ENCODE results near the gene RAD54L.
A peak's percentile ranks its signal among the peaks of the same experiment; 100 is the strongest.
"Not testable (repeated sequence)": the region's sequence is repeated elsewhere in the genome, so short reads cannot be mapped to it uniquely, and the experiment has no call there.

The RAD54L gene

DNA sequence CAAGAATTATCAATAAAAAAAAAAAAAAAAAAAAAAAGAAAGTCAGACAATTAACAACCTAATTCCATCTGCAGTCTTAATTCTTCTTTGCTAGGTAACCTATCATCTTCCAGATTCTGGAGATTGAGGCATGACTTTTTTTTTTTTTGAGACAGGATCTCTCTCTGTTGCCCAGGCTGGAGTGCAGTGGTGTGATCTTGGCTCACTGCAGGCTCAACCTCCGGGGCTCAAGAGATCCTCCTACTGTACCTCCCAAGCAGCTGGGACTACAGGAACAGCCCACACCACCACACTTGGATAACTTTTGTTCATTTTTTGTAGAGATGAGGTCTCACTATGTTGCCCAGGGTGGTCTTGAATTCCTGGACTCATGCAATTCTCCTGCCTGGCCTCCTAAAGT lies 4.6 kb upstream of the RAD54L start:
- DNase-seq, result no peak

DNA sequence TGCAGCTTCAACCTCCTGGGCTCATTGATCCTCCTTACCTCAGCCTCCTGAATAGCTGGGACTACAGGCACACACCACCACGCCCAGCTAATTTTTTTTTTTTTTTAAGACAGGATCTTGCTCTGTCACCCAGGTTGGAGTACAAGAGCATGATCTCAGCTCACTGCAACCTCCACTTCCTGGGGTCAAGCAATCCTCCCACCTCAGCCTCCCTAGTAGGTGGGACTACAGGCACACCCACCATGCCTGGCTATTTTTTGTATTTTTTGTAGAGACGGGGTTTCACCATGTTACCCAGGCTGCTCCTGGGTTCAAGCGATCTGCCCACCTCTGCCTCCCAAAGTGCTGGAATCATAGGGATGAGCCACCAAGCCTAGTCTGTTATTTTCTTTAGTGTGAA lies 3.7 kb upstream of the RAD54L start:
- not testable (repeated sequence) for DNase-seq

DNA sequence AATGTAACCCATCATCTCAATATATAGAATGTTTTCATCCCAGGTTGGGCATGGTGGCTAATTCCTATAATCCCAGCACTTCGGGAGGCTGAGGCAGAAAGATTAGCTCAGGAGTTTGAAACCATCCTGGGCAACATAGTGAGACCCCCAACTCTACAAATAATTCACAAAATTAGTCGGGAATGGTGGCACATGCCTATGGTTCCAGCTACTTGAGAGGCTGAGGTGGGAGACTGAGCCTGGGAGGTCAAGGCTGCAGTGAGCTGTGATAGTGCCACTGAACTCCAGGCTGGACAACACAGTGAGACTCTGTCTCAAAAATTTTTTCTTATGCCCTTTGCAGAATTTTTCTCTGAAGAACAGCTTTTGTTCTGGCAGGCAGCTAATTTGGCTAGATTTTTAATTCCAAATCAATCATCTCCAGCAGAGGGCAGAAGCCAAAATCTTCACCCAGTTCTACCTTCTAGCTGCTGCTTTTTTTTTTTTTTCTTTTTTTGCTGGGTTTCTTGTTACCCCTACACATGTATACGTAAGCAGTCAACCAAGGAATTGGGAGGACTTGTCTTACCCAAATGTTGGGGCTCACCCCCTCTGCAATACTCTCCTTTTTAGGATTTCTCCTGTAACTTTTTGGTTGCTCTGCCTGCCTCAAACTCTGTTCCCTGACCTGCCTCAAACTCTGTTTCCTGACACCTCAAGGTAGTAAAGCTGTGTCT lies 2.7 kb upstream of the RAD54L start:
- DNase-seq, result peak; percentile 70

DNA sequence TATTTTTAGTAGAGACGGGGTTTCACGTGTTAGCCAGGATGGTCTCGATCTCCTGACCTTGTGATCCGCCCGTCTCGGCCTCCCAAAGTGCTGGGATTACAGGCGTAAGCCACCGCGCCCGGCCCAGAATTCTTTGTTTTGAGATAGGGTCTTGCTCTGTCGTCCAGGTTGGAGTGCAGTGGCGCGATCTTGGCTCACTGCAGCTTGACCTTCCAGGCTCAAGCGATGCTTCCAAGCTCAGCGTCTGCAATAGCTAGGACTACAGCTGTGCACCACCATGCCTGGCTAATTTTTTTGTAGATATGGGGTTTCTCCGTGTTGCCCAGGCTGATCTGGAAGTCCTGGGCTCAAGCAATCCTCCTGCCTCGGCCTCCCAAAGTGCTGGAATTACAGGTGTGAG lies 1.4 kb upstream of the RAD54L start:
- DNase-seq, result not testable (repeated sequence)

DNA sequence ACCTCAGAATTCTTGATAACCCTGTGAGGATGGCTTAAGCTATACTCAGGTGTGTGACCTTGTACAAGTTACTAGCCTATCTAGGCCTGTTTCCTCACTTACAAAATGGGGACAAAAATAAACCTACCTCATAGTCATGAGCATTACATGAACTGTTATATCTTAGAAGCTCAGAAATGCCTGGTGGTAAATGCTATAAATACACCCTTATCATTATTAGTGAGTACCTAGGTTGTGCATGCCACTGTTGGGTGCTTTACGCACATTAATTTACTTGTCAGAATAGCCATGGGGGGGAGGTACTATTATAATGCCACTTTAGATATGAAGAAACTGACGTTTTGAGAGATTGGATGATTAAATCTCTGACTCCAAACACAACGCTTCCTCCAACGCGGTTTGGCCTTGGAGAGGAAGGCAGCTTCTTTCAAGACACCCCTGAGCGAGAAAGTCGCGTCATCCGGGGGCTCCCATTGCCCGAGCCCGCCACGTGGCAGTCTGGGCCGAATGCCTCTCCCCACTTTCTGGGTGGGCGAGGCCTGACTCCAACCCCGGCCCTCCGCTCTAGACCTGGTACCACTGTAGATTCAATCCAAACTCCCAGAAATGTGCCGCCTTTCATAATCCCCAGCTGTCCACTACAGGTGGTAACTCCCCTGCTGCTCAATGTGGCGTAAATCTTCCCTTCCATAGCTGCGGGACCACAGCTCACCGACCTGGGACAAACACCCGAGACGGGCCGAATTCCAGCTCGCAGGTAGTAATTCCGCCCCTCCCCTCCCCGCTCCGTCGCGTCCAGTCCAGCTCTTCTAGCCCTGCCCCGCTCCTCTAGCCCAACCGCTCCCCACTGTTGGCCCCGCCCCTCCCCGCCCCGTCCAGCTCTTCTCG lies 771 bp upstream of the RAD54L start:
- DNase-seq, result peak; percentile 74

DNA sequence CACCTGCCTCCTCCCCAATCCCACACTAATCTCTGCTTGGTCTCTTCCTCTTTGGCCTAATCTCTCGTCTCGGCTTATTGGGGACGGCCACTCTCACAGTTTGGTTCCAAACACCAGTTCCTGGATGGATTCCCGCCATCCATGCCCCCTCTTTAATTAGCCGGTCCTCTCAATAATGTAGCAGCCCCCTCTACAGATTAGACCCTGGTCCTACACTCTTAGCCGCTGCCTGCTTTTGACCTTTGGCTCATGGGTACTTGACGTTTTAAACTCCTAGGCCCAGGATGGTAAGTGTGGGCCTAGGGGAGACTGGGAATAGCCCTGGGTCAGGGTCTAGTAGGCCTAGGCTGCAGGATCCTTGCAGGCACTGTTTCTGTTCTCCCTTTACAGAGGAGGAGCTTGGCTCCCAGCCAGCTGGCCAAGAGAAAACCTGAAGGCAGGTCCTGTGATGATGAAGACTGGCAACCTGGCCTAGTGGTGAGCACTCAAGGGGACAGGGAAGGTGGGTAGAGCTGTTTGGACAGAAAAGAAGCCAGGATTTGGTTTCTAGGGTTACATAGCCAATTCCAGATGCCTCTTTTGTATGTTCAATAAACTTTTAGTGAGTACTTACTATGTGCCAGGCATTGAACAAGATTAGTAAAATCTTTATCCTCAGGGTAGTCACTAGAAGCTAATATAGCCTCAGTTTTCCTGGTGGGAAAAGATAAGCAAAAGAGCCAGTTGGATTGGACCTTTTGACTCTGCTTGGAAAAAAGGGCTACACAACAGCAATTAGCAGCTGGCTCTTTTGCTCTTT lies 758 bp downstream of the RAD54L start:
- DNase-seq, result peak; percentile 88

DNA sequence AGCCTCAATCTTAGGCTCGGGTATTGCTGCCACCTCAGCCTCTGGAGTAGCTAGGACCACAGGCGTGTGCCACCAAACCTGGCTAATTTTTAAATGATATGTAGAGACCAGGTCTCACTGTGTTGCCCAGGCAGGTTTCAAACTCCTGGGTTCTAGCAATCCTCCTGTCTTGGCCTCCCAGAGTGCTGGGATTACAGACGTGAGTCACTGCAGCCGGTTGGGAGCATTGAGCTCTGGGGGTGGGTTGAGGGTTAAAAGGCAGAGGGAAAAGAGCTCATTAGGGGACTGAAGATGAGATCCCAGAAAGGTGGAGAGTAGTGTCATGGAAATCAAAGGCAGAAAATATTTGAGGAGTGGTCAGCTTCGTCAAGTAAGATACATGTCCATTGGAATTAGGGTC lies 7.1 kb downstream of the RAD54L start:
- no peak for DNase-seq

DNA sequence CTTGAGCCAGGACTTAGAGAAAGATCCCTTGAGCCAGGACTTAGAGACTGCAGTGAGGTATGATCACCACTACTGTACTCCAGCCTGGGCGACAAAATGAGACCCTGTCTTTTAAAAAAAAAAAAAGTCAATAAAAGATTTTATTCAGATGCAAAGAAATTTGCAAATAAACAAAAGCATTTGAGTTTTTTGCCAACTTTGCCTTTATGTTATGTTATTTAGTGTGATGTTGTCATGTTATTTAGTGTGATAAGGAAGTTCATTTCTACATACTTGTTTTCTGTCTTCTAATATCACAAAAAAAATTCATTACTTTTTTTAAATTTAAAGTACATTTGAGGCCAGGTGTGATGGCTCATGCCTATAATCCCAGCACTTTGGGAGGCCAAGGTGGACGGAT lies 9.0 kb downstream of the RAD54L start:
- DNase-seq, result no peak

DNA sequence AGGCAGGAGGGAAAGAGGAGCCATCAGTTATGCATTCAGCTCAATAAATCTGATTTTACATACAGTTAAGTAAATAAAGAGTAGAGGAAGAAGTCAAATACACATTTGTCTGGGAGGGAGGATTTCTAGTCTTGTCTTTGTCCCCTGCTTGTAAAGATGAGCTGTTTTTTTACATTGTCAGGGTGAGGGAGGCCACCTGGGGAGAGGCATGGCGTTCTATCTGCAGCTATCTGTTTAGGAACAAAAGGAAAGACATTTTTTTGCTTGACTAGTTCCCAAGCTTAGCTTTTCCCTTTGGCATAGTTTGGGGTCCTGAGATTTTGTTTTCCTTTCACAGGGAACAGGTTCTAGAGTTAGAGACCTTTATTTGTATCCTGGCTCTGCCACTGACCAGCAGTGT lies 14.9 kb downstream of the RAD54L start:
- DNase-seq, result no peak

DNA sequence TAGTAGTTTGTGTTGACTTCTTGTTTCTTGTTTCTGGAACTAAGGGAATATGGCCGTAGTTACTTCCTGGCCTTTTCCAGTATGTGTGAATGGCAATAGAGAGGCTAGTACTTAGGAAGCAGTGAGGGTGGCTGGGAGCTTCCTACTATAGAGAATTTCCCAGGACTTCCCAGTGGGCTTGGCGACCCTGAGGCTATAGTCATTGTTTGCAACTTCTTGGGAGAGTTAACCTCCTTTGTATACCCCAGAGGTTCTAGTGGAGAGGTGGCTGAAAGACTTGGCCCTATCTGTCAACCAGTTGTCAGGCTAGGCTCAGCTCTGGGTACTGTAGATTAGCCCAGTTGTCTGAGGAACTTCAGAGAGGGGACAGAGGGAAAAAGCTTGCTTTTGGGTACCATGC lies 15.6 kb downstream of the RAD54L start:
- no peak for DNase-seq

DNA sequence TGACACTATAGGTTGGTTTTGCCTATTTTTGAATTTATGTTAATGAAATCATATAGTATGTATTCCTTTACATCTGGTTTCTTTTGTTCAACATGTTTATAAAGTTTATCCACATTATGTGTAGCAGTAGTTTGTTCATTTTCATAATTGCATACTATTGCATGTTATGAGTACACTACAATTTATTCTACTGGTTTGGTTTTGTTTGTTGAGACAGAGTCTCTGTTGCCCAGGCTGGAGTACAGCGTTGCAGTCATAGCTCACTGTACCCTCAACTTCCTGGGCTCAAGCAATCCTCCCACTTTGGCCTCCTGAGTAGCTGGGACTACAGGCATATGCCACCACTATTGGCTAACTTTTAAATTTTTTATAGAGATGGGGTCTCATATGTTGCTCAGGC lies 21.0 kb downstream of the RAD54L start:
- DNase-seq, result no peak

DNA sequence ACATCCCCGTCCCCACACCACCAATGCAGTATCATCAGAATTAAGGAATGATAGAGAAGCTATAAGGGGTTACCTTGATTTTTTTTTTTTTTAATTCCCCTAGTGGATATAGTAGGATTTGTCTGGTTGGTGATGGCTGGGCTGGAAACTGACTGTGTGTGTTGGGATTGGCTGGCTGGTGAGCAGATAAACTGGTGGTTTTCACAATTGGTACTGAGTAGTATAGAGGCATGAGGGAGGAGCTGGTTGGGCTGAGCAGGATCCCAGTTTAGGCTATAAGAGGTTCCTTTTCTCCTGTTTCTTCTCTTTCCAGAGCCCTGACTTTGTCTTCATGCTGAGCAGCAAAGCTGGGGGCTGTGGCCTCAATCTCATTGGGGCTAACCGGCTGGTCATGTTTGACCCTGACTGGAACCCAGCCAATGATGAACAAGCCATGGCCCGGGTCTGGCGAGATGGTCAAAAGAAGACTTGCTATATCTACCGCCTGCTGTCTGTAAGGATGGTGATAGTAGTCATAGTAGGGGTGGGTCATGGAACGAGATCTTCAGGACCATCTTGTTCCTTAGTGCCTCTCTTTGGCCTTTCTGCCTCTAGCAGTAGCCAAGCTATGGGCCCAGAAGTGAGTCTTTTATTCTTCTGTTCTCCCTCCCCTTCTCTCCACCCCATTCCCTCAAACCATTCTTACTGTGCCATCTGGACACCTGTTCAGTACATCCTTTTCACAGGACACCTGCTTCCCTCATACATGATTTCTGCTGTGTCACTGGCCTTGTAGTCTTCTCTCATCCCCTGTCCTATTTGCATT lies 26.9 kb downstream of the RAD54L start:
- DNase-seq, result no peak

DNA sequence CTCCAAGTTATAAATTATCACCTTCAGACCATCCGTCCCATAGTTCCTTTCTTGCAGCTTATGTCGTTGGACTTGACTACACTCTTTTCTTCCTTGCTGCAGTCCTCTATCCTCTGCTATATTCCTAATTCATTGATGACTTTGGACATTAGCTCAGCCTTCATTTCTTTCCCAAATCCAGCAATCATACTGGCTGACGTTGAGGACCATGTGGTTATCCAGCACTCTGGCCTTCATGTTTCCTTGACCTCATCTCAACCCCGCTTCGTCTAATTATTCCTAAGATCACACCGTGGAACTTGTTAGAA lies 27.4 kb downstream of the RAD54L start:
- DNase-seq, result no peak

DNA sequence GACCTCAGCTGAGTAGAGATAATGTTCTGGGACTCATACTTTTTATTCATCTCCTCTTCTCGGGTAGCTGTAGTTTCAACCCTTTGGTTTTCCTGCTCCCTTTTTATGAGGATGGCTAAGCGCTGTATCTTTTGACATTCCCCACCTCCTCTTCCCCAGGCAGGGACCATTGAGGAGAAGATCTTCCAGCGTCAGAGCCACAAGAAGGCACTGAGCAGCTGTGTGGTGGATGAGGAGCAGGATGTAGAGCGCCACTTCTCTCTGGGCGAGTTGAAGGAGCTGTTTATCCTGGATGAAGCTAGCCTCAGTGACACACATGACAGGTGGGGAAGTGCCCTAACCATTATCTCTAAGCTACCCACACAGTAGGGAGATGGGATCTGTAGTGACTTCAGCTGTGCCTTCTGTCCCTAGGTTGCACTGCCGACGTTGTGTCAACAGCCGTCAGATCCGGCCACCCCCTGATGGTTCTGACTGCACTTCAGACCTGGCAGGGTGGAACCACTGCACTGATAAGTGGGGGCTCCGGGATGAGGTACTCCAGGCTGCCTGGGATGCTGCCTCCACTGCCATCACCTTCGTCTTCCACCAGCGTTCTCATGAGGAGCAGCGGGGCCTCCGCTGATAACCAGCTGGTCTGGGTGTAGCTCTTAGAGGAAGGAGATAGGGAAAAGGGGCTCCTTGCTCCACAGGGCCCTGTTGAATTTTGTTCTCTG lies 30.3 kb downstream of the RAD54L start:
- peak; percentile 30 for DNase-seq

DNA sequence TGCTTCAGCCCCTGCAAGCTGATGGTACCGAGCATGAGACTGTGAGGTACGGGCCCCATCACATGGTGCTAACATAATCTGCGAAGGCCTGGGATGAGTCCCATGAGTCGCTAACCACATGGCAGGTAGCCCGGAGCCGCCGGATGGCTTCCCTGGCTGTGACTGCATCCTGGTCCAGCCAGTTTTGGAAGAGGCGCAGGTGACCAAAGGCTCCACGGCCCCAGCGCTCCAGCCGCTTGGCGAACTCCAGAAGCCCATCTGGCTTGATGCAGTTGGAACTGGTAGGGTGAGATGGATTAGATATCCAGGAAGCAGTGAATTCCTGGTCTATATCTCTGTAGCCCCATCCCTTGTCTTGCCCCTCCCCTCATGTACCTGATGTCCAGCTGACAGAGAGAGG lies 31.2 kb downstream of the RAD54L start:
- DNase-seq, result no peak

DNA sequence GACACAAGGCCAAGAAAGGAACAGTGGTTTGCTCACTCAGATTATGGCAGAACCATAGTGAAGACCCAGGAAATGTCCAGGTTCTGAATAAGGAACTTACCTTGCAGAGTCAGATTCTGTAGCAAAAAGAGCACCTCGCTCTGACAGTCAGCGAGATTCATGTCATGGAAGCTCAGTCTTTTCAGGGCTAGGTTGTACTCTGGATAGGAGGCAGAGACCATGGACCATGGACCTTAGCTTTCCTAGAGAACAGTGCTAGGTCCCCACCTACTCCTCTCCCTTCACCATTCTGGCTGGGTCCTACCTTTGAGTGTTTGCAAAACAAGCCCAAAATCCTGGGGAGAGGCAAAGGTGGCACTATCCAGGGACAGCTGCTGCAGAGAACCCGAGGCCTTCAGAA lies 32.5 kb downstream of the RAD54L start:
- no peak for DNase-seq

DNA sequence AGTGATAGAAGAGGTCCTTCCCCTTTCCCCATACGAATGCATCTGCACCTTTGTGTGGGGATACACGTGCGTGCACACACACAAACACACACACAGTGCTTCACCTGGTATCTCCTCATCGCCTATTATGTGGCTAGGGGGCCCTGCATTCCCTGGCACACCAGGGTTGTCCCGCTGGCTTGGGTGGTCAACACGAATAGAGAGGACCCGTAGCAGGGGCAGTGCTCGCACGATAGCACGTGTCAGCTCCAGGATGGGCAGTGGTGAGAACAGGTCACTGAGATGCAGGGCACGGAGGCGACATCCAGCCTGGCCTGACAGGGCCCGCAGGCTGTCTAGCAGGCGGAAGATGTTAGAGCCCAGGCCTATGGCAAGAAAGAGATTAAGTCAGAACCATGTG lies 33.5 kb downstream of the RAD54L start:
- DNase-seq, result no peak

DNA sequence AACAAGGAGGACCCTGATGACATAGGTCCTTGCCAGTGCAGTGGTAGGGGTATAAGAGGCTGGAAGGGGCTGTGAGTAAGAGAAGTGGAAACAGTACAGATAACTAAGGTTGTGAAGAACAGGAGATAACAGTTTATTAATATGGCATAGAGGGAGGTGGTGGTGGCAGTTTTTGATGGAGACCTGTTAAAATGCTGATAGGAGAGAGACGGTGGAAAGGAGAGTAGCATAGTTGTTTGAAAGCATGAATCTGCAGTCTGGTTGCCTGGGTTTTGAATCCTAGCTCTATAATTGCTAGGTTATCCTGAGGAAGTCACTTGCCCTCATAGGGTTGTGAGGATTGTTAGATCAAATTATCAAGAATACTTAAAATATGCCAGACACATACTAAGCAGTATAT lies 36.5 kb downstream of the RAD54L start:
- peak; percentile 50 for DNase-seq

DNA sequence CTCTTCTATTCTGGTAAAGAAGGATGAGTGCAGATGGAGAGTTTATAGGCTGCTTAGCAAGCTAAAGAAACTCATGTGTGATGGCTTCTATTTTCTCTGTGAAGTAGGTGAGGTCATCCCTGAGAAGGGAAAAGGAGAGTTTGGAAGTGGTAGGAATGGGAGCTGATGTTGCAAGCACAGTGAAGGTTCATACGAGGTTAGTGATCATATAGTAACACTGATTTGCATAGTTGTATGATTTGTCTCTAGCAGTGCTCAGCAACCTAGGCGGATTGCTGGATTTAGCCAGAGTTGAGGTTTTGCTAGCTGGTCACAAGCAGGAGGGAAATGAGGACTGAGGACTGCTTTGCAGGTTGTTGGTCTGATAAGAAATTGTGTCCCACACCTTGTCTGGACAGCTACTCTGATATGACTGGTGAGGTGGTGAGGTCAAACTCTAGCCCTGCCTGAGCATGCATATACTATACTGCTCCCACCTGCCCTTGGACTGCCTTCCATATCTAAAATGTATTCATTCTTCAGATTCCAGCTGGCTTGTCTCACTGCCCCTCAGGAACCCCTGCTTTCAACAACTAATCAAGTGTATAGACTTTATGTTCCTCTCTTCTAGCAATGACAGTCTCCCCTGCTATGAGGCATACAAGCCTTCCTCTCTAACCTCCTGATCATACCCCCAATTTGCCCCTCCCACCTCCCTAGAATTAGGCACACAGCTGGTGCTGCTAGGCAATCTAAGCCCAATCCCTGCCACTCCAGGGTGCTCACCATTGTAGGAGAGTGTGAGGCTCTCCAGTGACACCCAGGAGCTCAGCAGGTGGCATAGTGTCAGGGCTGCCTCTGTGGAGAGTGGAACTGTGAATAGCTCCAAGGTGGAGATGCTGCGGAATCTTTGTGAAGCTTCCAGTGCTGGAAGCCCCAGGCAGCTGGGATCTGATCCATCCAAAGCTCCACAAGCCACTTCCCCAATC lies 37.3 kb downstream of the RAD54L start:
- DNase-seq, result no peak

DNA sequence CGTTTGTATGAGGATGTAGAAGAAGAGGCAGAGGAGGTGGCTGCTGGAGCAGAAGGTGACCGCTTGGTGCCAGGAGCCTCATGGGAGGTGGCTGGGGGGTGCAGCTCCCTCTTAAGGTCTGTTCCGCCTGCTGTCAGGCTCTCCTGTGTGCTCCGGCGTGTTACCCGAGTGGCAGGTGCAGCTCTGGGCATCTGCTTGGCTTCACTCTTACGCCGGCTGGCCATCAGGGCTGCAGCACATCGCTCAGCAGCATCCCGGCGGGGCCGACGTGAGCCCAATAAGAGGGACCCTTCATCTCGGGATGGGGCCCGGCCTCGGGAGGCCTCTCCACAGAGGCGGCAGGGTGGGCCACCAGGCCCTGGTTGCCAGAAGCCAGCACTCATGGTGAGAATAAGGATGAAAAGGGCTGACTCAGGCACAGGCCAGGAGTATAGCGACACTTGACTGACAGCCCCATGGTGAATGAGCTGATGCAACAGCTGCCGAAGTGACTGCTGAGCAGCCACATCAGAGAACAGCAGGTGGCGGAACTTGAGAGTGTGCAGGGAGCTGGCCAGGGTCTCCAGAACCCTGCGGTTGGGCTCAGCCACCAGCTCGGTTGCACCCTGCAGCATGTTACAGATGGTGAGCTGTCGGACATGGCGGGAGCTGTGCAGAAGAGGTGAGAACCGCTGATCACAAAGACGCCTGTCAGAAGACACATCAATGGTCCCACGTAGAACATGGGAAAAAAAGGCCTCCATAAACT lies 38.3 kb downstream of the RAD54L start:
- DNase-seq, result no peak

All from hematopoietic multipotent progenitor cell treated with erythropoietin and hydrocortisone succinate and interleukin-3 and kit ligand, for 8 days (in vitro differentiated cells).